HEK293T (cell line): ENCODE results near the gene ZNF75A.

ENCODE experiments used
- BHLHE40 ChIP-seq: fragments of 450-650 bp; IDR thresholded peaks from 2 replicates; pipeline ENCODE4 v1.6.1; 2016; ENCODE audit warnings: mild to moderate bottlenecking, moderate library complexity, borderline replicate concordance
- ELF4 ChIP-seq: fragments of 450-650 bp; IDR thresholded peaks from 2 replicates; pipeline ENCODE4 v1.6.1; 2017; ENCODE audit warnings: antibody characterized with exemption
- FOXM1 ChIP-seq: fragments of 450-650 bp; IDR thresholded peaks from 2 replicates; pipeline ENCODE4 v1.6.1; 2017; ENCODE audit warnings: mild to moderate bottlenecking, borderline replicate concordance
- L3MBTL2 ChIP-seq: fragments of 450-650 bp; conservative IDR thresholded peaks from 2 replicates; pipeline ENCODE4 v1.6.1; 2016; ENCODE audit warnings: mild to moderate bottlenecking
- LEF1 ChIP-seq: fragments of 450-650 bp; IDR thresholded peaks from 2 replicates; pipeline ENCODE4 v1.6.1; 2017; ENCODE audit warnings: mild to moderate bottlenecking, borderline replicate concordance
- NFRKB ChIP-seq: fragments of 450-650 bp; IDR thresholded peaks from 2 replicates; pipeline ENCODE4 v1.6.1; 2016; ENCODE audit warnings: mild to moderate bottlenecking, moderate library complexity
- PKNOX1 ChIP-seq: fragments of 450-650 bp; IDR thresholded peaks from 2 replicates; pipeline ENCODE4 v1.6.1; 2016

GRCh38 chr16:3268294-3268693 is 37.0 kb upstream of the ZNF75A start:
- no peak for TF ChIP-seq PKNOX1
- no peak for TF ChIP-seq FOXM1
- TF ChIP-seq ELF4: no peak
- no peak for TF ChIP-seq NFRKB
- TF ChIP-seq L3MBTL2: no peak
- TF ChIP-seq BHLHE40: no peak
- no peak for TF ChIP-seq LEF1
